Sigmoid colon (tissue), 4 donors: Measurements from ENCODE around the gene SLC17A7.
"Not testable (repeated sequence)": the region's sequence is repeated elsewhere in the genome, so short reads cannot be mapped to it uniquely, and the experiment has no call there.

ENCODE experiments used
- CTCF ChIP-seq, 4 experiments: fragments of 450-650 bp in 3 of 4; fragments of 200-600 bp in 1 of 4; IDR thresholded peaks; one replicate each; pipeline ENCODE4 v1.5.1; 2016 to 2019; ENCODE audit warnings: antibody characterized with exemption in 4 of 4, mild to moderate bottlenecking in 3 of 4, moderate library complexity in 2 of 4
- EP300 ChIP-seq, 4 donors: sonication (generic); formaldehyde crosslinking; IDR thresholded peaks; one replicate each; pipeline ENCODE4 v1.6.1; 2017; ENCODE audit warnings: antibody characterized with exemption in 4 of 4
- POLR2A ChIP-seq, 2 donors: fragments of 450-650 bp; IDR thresholded peaks; one replicate each; pipeline ENCODE4 v1.6.1; 2016; ENCODE audit warnings: antibody characterized with exemption in 2 of 2, mild to moderate bottlenecking in 2 of 2, moderate library complexity in 2 of 2
- POLR2AphosphoS5 ChIP-seq, 4 donors: sonication (generic); formaldehyde crosslinking; IDR thresholded peaks; one replicate each; pipeline ENCODE4 v1.6.1; 2017; ENCODE audit warnings: antibody characterized with exemption in 4 of 4

DNA sequence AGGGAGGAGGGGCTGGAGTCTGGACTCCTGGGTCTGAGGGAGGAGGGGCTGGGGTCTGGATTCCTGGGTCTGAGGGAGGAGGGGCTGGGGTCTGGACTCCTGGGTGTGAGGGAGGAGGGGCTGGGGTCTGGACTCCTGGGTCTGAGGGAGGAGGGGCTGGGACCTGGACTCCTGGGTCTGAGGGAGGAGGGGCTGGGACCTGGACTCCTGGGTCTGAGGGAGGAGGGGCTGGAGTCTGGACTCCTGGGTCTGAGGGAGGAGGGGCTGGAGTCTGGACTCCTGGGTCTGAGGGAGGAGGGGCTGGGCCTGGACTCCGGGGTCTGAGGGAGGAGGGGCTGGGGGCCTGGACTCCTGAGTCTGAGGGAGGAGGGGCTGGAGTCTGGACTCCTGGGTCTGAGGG lies 19.8 kb upstream of the SLC17A7 start:
- TF ChIP-seq CTCF, POLR2AphosphoS5, POLR2A, EP300 (IDR thresholded peaks at IDR 0.05): not testable (repeated sequence)
